HG03575 (cell line): ENCODE data around the gene POU2AF1.

Experiments used
- ATAC-seq: cut with Tn5 transposase; IDR thresholded peaks from one replicate; pipeline ENCODE4 v1.9.1; 2021; ENCODE audit not compliant: unreplicated experiment, insufficient number of reproducible peaks, low FRiP score; ENCODE audit errors: extremely low read depth

The POU2AF1 gene

DNA sequence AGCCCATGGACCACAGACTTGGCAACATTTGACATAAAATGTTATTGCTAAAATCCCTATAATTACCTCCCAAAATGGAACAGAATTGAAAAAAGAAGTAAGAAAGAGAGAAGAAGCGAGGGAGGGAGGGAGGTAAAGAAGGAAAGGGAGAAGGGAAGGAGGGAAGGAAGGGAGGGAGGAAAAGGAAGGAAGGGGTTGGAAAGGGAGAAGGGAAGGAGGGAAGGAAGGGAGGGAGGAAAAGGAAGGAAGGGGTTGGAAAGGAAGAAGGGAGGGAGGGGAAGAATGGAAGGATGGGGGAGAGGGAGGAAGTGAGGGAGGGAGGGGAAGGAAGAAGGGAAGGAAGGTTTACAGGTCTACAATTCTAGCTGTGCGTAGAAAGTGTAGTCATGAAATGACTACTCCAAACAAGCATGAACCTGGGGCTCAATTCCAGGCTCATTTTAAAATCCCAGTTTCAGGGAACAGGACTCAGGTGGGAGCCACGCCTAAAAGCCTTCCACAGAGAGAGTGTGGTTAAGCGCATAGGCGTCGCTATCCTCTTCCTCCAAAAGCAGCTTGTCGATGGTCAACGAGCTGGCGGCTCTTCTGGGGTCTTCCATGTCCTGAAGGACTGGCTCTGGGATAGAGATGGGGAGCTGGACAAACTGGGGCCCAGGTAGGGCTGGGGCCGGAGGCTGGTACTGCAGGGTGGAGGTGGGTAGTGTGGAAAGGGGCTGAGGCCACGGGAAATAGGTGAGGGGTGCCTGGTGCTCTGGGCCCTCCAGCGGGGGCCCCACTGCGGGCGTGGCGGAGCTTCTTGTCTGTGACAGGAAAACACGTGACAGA is 25.1 kb downstream of the POU2AF1 start:
- no peak for ATAC-seq

- no peak for ATAC-seq
These were observed 26.0 kb downstream of the POU2AF1 start for GRCh38 chr11:111352935-111353710.

GRCh38 chr11:111352231-111352746 is 26.8 kb downstream of the POU2AF1 start:
- ATAC-seq: no peak

DNA sequence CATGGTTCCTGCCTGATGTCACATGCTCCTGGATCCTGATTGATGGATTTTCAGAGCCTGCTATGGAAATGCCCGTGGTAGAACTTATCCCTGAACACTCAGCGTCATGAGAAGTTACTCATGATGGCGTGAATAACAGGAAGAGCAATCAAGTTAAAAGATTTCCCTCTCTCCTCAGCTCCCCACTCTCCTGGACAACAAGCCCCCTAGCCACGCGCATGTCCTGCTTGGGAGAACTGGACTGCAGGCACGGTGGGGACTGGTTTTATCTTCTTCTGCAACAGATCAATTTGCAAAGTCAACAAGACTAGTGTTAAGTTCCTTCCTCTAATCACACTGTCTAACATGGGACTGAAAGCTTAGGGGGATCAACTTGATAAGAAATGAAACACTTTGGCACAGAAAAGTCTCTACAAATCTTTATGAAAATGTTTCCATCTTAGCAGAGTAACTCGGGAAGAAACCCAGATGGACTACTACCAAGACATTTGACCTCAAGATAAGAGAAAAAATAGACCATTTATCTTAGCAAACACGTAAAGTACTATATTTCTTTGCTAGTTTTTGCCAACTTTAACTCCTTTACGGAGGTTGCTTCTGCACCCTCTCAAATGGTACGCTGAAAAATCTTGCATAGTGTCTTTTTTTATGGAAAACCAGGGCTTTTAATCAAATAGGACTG is 27.6 kb downstream of the POU2AF1 start:
- no peak for ATAC-seq

GRCh38 chr11:111350811-111351210 is 28.3 kb downstream of the POU2AF1 start:
- ATAC-seq: no peak

DNA sequence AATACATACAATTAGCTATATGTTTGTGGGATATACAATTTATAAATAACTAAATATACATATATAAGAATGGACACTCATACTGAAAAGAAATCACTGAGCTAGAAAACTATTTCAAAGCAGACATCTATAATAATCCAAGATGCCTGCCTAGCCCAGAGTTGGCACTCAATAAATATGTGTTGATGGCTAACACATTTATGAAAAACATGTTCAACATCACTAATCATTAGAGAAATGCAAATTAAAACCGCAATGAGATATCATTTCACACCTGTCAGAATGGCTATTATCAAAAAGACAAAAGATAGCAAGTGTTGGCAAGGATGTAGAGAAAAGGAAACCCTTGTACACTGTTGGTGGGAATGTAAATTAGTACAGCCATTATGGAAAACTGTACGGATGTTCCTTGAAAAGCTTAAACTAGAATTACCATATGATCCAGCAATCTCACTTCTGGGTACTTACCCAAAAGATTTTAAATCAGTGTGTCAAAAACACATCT is 29.8 kb downstream of the POU2AF1 start:
- ATAC-seq: no peak

GRCh38 chr11:111348147-111348546 is 30.9 kb downstream of the POU2AF1 start:
- ATAC-seq: no peak

DNA sequence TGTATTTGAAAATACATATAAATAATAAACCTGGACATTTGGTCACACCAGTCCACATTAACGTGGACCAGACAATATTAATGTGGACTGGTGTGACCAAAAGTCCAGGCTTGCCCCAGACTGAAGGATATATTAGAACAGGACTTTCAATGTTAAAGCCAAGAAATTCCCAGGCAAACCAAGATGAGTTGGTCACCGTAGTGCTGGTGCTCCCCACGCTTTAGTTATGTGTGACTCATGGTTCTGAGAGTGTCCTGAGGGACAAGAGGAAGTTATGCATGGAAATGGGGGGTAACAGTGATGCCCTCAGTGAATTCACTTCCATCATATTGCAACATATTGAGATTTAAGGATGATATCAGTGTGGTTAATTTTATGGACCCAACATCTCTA is 31.4 kb downstream of the POU2AF1 start:
- ATAC-seq: no peak

DNA sequence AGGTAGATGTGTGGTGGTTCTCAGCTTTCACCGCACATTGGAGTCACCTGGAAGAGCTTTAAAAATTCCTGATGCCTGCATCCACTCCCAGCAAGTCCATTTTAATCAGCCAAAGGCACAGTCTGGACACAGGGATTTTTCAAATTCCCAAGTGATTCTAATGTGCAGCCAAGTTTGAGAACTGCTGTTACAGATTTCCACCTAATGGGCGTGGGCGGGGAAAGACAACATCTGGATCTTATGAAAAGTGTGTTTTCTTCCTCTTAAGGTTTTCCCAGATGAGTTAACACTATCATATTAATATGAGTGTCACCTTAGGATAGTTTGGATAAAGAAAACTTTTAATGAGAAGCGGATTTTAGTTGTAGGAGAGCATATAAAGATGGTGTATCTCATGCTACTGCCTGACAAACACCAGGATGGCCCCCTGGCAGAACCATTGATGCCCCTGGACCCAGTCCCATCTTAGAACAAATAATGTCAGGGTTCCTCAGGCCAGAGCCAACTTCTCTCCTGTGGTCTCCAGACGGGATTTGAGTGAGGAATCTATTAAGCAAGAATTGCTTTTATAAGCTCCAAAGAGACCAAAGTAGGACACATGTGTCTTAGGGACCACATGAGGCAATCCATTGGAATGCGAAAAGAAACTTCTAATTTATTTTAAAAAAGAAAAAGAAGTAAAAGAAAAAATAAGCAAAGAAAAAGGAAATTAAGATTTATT is 31.9 kb downstream of the POU2AF1 start:
- no peak for ATAC-seq

GRCh38 chr11:111344032-111344431 is 35.0 kb downstream of the POU2AF1 start:
- no peak for ATAC-seq

DNA sequence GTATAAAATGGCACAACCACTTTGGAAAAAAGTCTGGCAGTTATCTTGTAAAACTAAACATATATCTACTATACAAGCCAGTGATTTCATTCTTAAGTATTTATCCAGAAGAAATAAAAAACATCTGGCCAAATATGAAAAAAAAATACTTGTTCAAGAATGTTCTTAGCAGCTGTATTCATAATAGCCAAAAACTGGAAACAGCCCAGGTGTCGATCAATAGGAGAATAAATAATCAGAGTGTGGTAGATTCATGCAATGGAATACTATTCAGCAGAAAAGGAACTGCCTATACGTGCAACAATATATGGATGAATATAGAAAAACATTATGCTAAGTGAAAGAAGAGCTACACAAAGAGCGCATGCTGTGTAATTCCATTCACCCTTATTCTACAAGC is 36.7 kb downstream of the POU2AF1 start:
- no peak for ATAC-seq

GRCh38 chr11:111339758-111340388 is 39.2 kb downstream of the POU2AF1 start:
- no peak for ATAC-seq

DNA sequence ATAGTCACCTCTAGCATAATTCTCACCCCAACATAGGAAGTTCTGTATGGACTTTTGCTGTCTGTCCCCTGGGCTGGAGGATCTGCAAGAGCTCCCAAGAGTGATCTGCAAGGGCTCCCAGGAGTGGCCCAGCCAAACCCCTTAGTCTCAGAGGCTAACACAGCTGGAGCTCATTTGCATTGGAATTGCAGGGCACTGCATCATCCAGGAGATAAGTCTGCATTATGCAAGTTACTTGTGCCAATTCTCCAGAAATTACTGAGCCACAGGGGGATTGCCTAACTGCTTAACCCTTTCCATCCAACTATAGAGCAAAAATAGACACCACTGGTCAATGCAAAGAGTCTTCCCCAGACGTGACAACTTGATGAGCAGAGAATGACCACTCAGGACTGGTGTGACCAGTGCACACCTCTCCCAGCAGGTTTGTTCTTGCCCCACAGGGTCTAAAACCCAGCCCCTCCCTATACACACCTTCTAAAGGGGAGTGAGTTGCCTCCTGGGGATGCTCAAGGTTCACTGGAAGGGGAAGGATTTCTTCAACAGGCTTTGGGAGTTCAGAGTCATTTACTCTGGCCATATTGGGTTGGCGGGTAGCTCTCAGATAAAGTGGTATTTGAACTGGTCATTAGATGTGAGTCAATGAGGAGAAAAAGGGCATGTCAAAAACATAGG is 42.4 kb downstream of the POU2AF1 start:
- ATAC-seq: no peak

- no peak for ATAC-seq
These were observed 43.0 kb downstream of the POU2AF1 start for GRCh38 chr11:111336062-111336461.

DNA sequence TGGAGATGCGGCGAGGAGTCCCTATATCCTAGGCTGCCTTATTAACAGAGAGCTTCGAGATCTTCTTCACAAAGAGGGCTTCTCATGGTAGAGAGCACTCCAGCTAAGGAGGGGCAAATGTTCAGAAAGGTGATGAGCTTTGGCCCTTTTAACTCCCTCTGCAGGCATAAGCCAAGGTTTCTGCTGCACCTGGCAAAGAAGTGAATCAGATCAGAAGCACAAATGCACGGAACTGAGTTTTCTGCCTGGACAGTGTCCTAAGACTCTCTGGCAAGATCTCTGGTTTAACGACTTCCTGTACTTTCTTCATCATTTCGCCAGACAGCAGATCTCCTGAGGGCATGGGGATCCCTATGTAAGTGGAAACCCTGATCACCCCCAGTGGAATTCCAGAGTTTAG is 43.5 kb downstream of the POU2AF1 start:
- no peak for ATAC-seq

DNA sequence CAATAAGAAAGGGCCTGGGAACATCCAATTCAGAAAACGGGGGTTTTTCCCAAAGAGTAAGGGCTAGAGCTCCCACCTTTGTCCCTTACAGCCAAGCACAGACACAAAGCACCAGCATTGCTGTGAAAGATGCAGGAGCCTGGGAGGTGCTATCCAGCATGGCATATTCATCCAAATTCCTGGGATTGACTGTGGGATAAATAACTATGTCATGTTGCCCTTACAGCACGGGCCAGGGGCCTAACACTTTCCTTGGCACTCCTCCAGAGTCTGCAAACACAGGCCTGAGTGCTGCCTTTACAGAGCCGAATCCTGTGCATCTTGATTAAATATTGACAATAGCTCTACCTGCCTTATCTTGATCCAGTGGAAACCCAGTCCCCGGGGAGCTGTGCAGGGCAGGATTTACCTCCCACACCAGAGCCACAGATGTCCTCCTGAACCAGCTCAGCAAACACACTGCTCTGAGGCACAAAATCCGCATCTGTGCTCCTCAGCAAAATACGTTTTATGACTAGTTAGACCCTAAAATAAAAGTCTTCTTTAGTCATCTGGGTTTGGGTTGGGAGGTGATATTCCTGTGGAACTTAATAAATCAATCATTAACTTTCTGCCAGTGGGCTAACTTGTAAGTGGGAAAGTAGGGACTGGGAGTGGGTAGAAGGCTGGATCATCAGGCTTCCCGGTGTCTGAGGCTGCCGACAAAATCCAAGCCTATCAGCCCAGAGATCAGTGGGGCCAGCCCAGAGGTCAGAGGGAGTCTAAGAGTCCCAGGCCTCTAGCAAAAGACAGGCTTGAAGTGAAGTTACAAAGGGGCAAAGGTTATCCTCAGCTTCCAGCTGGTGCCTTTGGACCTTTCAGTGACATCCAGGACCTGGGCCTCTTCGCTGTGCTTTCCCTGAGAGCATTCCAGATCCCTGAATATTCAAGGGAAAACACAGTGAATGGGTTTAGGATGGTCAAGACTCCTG is 44.3 kb downstream of the POU2AF1 start:
- no peak for ATAC-seq
